ENCODE measurements around the gene GRK5.
A peak's percentile ranks its signal among the peaks of the same experiment; 100 is the strongest.
"Not testable (repeated sequence)": the region's sequence is repeated elsewhere in the genome, so short reads cannot be mapped to it uniquely, and the experiment has no call there.

The GRK5 gene

DNA sequence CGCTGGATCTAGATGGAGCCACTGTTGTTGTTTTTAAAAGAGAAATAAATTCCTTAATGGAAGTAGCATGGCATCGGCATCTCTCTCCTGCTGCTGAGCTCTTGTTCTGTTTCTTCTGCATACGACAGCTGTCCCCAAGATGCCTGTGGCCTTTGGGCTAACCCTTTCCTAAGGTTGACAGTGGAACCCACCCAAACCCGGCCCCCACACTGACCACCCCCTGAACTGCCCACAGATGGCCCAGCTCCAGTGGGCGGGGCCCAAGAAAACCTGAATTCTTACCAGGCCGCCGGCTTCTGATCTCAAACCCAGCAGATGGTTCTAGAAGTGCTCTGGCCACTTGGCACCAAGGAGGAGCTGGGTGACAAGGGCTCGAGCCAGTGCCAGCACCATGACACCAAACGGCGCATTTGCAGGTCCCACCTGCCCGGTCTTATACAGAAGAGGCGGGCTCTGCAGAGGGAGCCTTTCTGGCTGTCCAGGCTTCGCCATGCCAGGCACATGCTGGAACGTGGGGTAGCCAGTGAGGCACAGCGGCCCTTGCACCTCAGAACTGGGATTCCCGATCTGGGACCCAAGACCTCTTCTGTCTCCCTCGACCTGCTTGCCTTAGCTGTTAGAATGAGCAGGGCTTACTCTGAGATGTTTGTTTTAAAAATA, 252.4 kb downstream of the GRK5 start:
- DNase-seq (ENCODE audit: low read depth), result no peak

DNA sequence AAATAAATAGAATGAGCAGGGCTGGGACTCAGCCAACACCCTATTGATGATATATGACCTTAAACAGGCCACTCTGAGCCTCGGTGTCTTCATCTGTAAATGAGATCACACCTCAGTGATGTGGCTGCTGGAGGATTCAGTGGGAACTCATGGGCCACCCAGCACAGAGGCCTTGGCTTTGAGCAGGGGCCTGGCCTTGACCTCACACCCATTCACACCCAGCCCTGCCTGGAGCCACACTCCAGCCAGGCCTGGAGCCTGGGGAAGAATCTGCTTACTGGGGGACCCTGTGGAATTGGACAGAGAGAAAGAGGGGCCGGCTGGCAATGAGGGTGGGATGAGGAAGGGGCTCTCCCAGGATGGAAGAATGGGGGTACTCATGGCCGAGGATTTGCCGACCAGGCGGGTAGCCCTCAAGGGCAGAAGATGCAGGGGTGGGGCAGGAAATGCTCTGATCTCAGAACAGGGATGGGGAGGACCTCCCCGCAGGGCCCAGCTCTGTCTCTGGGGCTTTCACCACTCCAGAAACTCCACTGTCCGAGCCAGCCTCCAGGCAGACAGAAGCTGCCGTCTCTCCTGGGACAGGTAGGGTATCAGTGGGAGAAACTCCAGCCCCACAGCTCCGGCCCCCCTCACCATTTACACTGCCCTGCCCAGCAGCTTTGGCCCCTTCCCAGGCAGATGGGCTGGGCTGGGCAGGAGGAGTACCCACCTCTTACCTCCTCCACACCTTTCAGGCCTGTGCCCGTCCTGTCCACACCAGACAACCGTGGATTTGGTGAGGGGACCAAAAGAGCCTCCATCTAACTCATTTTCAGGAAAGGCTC, 253.2 kb downstream of the GRK5 start:
- no peak for DNase-seq (ENCODE audit: low read depth)

DNA sequence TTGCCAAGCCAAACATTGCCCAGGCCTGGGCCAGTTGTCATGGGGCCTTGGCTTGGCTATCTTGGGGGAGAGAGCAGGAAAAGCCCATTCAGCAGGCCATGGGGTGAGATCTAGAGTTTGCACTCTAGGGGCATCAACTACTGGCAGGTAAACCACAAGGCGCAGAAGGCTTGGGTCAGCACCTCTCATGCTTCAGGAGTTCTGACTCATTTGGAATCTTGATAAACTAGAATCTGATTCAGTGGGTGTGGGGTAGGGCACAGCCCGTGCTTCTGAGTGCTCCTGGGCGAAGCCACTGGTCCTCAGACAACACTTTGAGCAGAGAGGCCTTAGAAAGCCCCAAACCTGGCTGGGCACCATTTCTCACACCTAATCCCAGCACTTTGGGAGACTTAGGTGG, 254.0 kb downstream of the GRK5 start:
- no peak for DNase-seq (ENCODE audit: low read depth)

DNA sequence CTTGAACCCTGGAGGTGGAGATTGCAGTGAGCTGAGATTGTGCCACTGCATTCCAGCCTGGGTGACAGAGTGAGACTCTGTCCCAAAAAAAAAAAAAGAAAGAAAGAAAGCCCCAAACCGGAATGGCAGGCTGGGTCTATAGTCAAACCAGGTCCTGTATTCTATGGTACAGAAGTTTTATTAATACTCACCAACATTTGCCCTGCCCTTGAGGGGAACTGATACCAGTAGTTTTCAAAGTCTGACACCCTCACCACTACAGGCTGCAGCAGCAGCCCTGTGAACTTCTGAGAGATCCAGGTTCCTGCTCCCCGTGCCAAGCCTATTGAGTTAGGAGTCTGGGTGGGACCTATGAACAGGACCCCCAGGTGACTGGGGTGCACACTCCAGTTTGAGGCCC, 254.6 kb downstream of the GRK5 start:
- DNase-seq (ENCODE audit: low read depth), result no peak

DNA sequence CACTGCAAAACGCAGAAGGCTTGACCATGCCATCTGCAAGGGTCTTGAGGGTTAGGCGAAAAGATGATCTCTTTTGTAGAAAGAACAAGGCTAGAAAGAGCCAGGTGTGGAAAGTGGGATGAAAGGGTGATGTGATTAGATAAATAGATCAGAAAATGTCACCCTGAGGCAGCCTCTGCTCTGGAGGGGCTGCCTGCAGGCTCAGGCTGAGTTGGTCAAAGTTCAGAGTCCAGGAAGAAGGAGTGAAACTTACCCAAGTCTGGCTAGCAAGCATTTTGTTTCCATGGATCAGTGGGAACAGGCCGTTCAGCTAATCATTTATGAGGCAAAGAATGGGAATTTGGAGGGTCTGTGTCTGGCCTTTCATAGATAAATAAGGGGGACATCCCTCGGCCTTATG, 255.4 kb downstream of the GRK5 start:
- DNase-seq (ENCODE audit: low read depth), result no peak

DNA sequence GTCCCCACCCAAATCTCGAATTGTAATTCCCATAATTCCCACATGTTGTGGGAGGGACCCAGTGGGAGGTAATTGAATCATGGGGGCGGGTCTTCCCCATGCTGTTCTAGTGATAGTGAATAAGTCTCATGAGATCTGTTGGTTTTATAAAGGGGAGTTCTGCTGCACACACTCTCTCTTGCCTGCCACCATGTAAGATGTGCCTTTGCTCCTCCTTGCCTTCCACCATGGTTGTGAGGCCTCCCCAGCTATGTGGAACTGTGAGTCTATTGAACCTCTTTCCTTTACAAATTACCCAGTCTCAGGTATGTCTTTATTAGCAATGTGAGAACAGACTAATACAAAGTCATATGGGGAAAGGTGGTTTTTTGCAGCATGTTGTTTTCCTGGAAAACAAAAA, 255.8 kb downstream of the GRK5 start:
- DNase-seq (ENCODE audit: low read depth), result not testable (repeated sequence)

DNA sequence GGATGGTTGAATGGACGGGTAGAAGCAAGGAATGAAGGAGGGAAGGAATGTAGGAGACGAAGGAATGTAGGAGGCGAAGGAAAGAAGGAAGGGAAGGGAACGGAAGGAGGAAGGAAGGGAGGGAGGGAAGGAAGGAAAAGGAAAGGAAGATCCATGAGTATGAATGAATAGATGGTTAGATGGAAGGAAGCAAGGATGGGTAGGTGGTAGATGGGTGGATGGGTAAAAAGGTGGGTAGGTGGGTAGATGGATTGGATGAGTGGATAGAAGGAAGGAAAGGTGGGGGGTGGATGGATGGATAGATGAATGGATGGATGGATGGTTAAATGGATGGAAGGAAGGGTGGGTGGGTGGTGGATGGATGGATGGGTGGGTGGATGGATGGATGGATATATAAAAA, 257.7 kb downstream of the GRK5 start:
- DNase-seq (ENCODE audit: low read depth), result no peak

DNA sequence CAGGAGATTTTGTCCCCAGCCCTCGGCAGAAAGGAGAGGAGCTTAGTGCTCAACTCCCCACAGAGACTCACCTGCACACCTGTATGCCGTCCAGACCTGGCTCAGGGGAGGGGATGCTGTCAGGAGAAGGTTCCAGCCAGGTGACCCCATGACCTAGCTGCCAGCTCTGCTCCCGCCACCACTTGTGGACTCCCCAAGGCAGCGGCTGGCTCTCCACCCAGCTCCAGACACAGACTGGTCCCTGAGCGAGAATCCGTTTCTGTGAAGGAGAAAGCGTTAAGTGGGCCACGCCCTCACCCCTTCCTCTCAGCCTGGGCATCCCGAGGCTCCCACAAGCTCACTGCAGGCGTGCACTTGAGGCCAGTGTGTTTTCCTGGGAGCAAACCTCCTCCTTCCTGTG, 258.7 kb downstream of the GRK5 start:
- no peak for DNase-seq (ENCODE audit: low read depth)

DNA sequence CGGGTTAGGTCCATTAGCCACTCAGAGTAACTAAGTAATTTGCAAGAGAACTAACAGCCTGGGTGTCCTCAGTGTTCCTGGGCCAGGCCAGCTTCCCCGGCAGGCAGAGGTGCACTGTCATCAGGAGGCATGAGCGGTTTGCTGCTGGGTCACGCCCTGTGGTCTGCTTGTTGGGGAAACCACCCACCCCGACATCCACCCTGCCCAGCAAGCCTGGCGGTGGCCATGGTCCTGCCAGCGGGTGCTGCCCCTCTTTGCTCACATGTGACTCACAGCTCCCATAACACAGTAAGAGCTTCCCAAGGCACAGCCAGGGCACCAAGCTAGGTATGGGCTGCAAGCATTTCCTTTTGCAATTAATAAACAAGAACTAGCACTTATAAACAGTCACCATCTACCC, 259.3 kb downstream of the GRK5 start:
- DNase-seq (ENCODE audit: low read depth), result peak; percentile 23

DNA sequence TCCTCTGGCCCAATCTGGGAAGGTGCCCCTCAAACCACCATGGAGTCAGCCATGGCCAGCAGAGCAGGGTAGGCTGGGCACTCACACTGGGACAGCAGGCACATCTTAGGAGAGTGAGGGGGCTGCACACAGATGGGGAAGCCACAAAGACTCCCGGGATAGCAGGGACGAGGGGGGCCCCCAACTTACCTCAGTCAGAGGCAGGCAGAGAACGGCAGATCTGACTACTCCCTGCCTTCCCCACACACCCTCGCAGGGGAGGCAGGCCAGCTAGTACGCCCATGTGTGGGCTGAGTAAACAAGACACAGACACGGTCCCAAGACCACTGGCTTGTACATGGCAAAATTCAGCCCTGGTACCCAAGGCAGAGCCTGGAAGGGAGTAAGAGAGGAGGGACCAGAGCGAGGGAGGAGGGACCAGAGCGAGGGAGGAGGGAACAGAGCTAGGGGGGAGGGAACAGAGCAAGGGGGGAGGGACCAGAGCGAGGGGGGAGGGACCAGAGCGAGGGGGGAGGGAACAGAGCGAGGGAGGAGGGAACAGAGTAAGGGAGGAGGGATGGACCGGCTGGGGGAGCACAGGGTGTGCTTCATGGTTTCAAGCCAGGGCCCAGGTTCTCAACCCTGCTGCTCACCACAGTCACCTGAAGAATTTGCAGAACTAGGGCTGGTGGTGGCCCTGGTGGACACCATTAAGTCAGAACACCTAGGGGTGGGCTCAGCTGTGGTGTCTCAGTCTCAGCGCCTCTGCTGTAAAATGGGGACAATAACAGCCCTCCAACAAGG, 261.4 kb downstream of the GRK5 start:
- DNase-seq (ENCODE audit: low read depth), result no peak

DNA sequence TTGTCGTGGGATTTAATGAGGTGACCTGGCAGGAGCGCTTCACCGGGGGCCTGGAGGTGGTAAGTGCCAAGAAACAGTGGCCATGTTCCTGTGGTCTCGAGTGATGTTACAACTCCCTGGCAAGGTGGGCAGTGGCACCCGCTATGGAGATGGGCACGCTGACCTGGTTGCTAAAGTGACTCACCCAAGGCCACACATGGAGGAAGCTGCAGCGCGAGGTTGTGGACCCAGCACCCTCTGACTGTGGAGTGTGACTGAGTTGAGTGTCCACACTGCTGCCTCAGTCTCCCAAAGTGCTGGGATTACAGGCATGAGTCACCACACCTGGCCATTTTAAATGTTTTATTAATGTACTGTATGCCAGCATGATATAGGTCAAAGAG, 261.9 kb downstream of the GRK5 start:
- no peak for DNase-seq (ENCODE audit: low read depth)

DNA sequence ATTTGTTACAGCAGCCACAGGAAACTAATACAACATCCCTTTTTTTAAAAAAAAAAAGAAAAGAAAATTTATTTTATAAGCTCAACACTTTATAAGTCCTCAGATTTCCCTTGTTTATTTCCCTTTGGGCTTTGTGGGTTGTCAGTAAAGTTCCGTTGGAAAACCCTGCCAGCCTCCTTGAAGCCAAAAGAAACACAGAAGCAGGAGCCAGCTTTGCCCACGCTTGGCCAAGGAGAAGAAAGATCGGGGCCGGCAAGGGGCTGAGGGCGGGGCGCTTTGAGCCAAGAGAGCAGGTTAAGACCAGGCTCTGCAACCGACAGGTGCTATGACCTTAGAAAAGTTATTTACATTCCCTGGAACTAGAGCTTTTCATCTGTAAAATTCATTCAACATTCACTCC, 262.5 kb downstream of the GRK5 start:
- no peak for DNase-seq (ENCODE audit: low read depth)

DNA sequence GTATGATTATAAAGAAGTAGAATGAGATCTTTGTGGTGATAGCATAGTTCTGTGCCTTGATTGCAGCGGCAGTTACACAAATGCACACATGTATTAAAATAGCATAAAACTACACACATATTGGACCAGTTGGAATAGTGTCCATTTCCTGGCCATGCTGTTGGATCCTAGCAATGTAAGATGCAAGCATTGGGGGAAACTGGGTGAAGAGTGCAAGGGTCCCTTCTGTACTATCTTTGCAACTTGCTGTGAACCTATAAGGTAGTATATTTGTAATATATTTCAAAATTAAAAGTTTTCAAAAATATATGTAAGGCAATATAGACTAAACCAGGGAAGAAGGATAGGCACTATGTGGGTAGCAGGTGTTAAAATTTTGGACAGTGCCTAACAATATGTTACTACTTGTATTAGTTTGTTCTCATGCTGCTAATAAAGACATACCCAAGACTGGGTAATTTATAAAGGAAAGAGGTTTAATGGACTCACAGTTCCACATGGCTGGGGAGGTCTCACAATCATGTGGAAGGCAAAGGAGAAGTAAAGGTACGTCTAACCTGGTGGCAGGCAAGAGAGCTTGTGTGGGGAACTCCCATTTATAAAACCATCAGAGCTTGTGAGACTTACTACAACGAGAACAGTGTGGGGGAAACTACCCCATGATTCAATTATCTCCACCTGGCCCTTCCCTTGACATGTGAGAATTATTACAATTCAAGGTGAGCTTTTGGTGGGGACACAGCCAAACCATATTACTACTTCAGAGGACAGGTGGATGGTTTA, 263.7 kb downstream of the GRK5 start:
- DNase-seq (ENCODE audit: low read depth), result no peak

DNA sequence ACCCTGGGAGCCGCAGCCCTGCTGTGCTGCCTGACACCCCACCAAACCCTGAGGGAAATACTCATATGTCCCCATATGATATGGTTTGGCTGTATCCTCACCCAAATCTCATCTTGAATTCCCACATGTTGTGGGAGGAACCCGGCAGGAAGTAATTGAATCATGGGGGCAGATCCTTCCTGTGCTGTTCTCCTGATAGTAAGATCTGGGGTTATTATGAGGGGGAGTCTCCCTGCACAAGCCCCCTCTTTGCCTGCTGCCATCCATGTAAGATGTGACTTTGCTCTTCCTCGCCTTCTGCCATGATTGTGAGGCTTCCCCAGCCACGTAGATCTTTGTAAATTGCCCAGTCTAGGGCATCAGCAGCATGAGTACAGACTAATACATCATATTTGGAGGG, 266.4 kb downstream of the GRK5 start:
- DNase-seq (ENCODE audit: low read depth), result no peak

DNA sequence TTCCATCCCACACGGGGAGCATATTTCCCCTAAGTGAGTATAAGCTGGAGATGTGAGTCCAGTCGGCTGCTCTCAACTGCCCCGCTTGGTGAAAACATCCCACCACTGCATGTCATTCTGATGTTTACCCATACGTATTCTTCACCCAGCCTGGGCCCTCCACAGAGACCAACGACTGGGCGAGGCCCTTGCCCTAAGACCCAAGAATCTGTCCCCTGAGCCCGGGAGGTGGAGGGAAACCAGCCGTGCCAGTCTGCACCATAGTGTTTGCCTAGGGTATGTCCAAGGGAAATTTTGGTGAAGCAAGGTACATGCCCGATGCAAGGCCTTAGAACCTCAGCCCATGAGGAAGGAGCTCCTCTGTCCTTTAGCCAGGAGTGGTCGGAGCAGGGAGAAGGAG, 267.2 kb downstream of the GRK5 start:
- no peak for DNase-seq (ENCODE audit: low read depth)

DNA sequence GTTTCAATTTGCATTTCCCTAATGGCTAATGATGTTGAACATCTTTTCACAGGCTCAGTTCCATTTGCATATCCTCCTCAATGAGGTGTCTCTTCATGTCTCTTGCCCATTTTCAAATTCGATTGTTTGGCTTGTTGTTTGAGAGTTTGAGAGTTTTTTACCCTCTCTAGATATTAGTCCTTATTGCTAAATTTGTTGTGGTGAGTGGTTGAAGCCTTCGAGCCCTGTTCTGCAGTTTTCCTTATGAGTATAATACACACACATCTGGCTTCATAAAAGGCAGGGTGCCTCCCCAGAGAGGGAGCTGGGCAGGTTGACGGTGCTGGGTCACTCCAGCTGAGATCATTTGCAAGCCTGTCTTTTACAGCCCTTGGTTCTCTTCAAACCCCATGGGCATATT, 270.1 kb downstream of the GRK5 start:
- no peak for DNase-seq (ENCODE audit: low read depth)

DNA sequence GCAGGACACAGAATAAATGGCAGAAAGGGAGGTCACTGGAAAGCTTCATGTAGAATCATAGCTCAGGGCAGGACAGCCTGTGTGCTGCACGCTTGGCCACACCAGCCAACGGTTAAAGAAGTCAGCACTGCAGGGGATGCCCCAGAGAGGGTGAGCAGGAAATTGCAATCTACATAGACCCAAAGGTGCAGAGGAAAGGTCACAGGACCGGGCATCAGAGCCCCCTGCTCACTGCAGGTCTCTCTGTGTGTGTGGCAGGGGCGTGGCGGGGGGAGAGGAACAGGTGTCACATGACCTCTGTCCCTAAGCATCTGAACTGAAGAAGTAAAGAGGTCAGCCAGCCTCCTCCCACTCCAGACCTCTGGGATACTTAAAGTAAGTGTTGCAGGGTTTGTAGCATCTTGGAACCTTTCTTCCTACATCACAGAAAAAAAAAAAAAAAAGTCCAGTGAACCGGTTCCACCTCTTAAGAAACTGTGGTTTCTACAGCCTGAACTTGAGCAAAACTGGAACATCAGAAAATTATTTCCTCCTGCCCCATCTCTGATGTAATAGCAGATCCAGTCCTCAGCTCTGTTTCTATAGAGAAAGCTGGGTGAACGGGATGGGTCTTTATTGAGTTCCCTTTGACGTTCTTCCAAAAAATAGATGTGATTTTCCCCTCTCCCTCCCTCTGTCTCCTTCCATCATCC, 270.9 kb downstream of the GRK5 start:
- DNase-seq (ENCODE audit: low read depth), result no peak

DNA sequence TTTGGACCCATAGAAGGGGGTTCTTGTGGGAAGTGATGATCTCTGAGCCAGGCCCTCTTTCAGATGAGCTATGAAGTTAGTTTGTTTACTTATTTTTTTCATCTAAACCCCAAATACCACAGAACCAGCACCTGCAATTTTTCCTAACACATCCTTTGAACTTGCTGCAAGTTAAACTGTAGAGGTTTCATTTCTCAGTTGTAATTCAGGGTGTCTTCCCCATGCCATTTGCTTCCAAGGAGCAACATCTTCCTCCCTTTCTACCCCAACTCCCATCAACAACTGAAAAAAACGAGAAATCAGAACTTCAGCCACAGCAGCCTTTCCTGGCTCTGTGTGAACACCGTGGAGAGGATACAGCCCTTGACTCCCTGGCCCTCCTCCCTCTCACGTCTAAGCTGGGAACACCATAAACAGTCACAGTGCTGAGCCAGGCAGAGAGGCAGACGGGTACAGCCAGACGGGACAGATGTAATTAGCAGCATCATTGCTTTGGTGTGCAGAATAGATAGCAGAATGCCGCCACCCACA, 271.5 kb downstream of the GRK5 start:
- no peak for DNase-seq (ENCODE audit: low read depth)

DNA sequence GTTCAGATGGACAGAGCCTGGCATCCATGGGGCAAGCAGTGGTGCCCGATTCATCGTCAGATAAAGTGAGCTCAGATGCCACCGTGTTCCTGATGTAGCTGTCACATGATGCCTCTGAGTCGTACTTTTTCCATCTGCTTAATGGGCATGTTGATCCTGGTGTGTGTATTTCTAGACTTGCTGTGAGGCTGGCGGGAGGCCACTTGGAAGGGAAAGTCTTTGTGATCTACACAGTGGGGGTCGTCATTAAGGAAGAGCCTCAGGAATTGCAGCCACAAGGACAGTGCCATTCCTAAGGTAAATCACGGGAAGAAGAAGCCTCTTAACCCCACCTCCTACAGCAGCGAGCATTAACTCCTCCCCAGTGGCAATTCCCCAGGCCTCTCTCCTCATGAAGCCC, 272.2 kb downstream of the GRK5 start:
- no peak for DNase-seq (ENCODE audit: low read depth)

DNA sequence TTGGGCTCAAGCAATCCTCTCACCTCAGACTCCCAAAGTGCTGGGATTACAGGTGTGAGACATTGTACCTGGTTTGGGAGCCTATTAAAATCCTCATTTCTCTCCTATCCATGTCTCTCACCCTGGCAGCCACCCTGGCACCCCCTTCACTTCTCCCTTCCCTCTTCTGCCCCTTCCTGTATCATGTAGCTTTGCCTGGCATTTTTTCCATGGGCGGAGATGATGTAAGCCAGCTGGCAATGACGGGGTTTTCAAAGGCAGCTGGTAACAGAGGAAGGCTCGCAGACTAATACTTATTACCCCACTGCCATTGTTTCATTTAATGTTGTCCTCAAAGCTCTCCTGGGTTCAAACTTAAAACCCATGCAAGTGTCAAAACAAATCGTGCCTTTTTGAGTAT, 273.3 kb downstream of the GRK5 start:
- DNase-seq (ENCODE audit: low read depth), result no peak

DNA sequence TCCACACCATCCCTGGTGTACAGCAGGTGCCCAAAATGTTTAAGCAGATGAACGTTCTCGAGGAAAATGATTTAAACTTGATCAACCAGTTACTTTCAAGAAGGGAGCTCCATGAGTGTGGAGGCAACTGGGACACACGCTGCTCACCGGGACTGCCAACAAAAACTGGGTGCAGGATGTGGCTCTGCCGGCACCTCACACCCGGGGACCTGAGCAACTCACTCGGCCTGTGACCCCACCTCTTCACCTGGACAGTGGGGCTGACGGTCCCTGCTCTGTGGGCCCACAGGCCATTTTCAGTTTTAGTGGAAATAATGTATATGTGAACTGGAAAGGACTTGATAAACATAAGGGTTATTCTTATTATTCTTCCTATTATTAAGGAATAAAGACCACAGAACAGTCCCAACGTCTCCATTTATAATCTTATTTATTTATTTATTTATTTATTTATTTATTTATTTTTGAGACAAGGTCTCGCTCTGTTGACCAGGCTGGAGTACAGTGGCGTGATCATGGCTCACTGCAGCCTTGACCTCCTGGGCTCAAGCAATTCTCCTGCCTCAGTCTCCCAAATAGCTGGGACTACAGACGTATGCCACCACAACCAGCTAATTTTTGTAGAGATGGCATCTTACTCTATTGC, 274.5 kb downstream of the GRK5 start:
- DNase-seq (ENCODE audit: low read depth), result no peak
